Spleen (tissue), 11 donors: ENCODE results near the gene DNAH12. TPM values are rescaled to one million over a fixed set of nuclear protein-coding genes. Genes with fewer than 3 reads are reported as not detected.

Source experiments
- DNase-seq: peaks from one replicate; pipeline ENCODE4 v3.0.0-alpha.2; 2020
- H3K27ac ChIP-seq, 8 donors: fragments of 200-600 bp; sonication (generic) in 7 of 8; 1 replicate in 4 of 8; 2 replicates in 4 of 8; pipeline versions ENCODE4 v1.5.0 to v1.8.0; 2016 to 2021; ENCODE audit warnings: inconsistent platforms in 4 of 8, mild to moderate bottlenecking in 4 of 8, moderate library complexity in 1 of 8
- H3K27me3 ChIP-seq, 7 donors: fragments of 200-600 bp; sonication (generic) in 6 of 7; replicated peaks in 1 of 7; 1 replicate in 4 of 7; 2 replicates in 3 of 7; pipeline versions ENCODE4 v1.5.0 to v1.8.0; 2016 to 2021; ENCODE audit warnings: inconsistent platforms in 3 of 7, mild to moderate bottlenecking in 1 of 7
- H3K36me3 ChIP-seq, 6 donors: fragments of 200-600 bp; sonication (generic) in 5 of 6; 1 replicate in 4 of 6; 2 replicates in 2 of 6; pipeline versions ENCODE4 v1.5.0 to v1.8.0; 2016 to 2021; ENCODE audit warnings: inconsistent platforms in 2 of 6
- H3K4me1 ChIP-seq, 6 donors: fragments of 200-600 bp; sonication (generic) in 5 of 6; 1 replicate in 3 of 6; 2 replicates in 3 of 6; pipeline versions ENCODE4 v1.5.0 to v1.8.0; 2016 to 2021; ENCODE audit warnings: inconsistent platforms in 3 of 6
- H3K4me3 ChIP-seq, 8 donors: fragments of 200-600 bp; sonication (generic) in 7 of 8; 1 replicate in 4 of 8; 2 replicates in 4 of 8; pipeline versions ENCODE4 v1.5.0 to v1.8.0; 2016 to 2021; ENCODE audit warnings: inconsistent platforms in 4 of 8, mild to moderate bottlenecking in 4 of 8, moderate library complexity in 2 of 8
- H3K9me3 ChIP-seq, 8 donors: fragments of 200-600 bp; sonication (generic) in 7 of 8; 1 replicate in 4 of 8; 2 replicates in 4 of 8; pipeline versions ENCODE4 v1.5.0 to v1.8.0; 2016 to 2021; ENCODE audit warnings: inconsistent platforms in 4 of 8
- CTCF ChIP-seq, 11 experiments: fragments of 200-600 bp in 7 of 11; fragments of 450-650 bp in 4 of 11; sonication (generic) in 4 of 11; IDR thresholded peaks in 8 of 11; conservative IDR thresholded peaks in 3 of 11; 1 replicate in 7 of 11; 2 replicates in 4 of 11; pipeline versions ENCODE4 v1.4.0 to v1.8.0; 2016 to 2021; ENCODE audit warnings: antibody characterized with exemption in 11 of 11, inconsistent platforms in 4 of 11, mild to moderate bottlenecking in 1 of 11
- POLR2A ChIP-seq, 3 donors: fragments of 450-650 bp; IDR thresholded peaks; one replicate each; pipeline ENCODE4 v1.5.1; 2017; ENCODE audit warnings: antibody characterized with exemption in 3 of 3, mild to moderate bottlenecking in 1 of 3
- POLR2AphosphoS5 ChIP-seq, 3 donors: sonication (generic); formaldehyde crosslinking; IDR thresholded peaks; one replicate each; pipeline ENCODE4 v1.5.1; 2017; ENCODE audit warnings: antibody characterized with exemption in 3 of 3
- WGBS, 5 donors: extraction: QIAGEN DNeasy Blood & Tissue Kit in 3 of 5; methylation state at CpG; one replicate each; pipeline versions ENCODE4 v1.1.5 to v1.1.7; 2013 to 2018; 5-methylcytosine and 5-hydroxymethylcytosine counted together
- intact Hi-C: fragments of 100-400 bp; cut with DNase I; formaldehyde crosslinking; loops from one replicate; pipeline ENCODE4 v1.15.0; 2023; ENCODE audit warnings: low total_unique reads
- polyA plus RNA-seq, 3 donors: library from polyadenylated mRNA; stranded (reverse); fragments of 200-250 nt; gene quantifications; one replicate each; pipeline ENCODE4 v1.2.1, GENCODE V29; 2013
- total RNA-seq, 7 donors: library from RNA; depleted of rRNA in 3 of 7; stranded (reverse); fragments of >200 nt in 3 of 7; fragmentation: NEBNext Ultra II Directional in 4 of 7; extraction: Animal tissue kit (Norgen Biotek cat#: 25700) in 4 of 7; gene quantifications; one replicate each; pipeline versions ENCODE4 v1.1.0 to v1.2.1, GENCODE V29; 2016 to 2021
- donor health status: healthy with polysubstance abuse.
- donor health status: DM: no; HTN: no; CAD: no; lungs with moderate emphysema.
- donor health status: DM: no; HTN: no; CAD: no.
- donor health status: Bipolar disorder and iron deficiency.
- donor health status: healthy.
- donor health status: DM: no; HTN: no; CAD: no.
- donor health status: DM: yes; HTN: yes; CAD: no.

DNAH12 gene
- total and polyA plus RNA-seq, 10 donors, result 0.09 to 0.39 (median 0.20) TPM; not detected in 2

GRCh38 chr3:57572096-57572495 is 28.0 kb upstream of the DNAH12 start:
- intact Hi-C loops, result no loop called here
- H3K27me3 ChIP-seq, result no peaks in the 10 kb centered on the region
- WGBS, 5 donors, result 82 to 88% (median 86%) methylated on average over 3 of the region's 3 CpGs
- no peaks in the 10 kb centered on the region for H3K9me3 ChIP-seq
- H3K4me1 ChIP-seq, result peaks cover 0 to 6% (median under 1%) of the 10 kb centered on the region in 6 donors
- H3K36me3 ChIP-seq, result peaks cover 0 to 100% (median 76%) of the 10 kb centered on the region in 6 donors
- H3K4me3 ChIP-seq, result no peak overlapping the region
- DNase-seq, result no peak
- H3K27ac ChIP-seq, result no peak overlapping the region
- TF ChIP-seq POLR2A (IDR thresholded peaks at IDR 0.05) (no peak), CTCF (IDR thresholded peaks at IDR 0.05 in 8 of 11, conservative IDR thresholded peaks at IDR 0.05 in 3 of 11) (no peak), POLR2AphosphoS5 (IDR thresholded peaks at IDR 0.05) (no peak)

DNA sequence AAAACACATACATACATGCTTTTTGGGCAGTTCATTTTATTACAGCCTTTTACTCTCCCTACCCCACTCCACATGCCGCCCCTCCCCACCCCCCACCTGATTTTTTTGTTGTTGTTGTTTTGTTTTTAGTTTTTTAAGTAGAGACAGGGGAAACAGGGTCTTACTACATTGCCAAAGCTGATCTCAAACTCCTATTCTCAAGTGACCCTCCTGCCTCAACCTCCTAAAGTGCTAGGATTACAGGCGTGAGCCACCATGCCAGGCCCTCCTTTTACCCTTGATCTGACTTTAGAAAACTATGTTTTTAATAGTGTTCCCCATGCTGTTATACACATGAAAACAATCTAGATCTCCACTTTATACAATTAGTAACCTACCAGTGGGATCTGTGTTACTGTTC is 26.7 kb upstream of the DNAH12 start:
- no peak for DNase-seq
- intact Hi-C loops, result no loop called here
- no peak overlapping the region for H3K4me3 ChIP-seq
- peaks cover 0 to 100% (median 77%) of the 10 kb centered on the region in 6 donors for H3K36me3 ChIP-seq
- H3K4me1 ChIP-seq, result no peaks in the 10 kb centered on the region
- H3K27ac ChIP-seq, result no peak overlapping the region
- no peaks in the 10 kb centered on the region for H3K9me3 ChIP-seq
- 94 to 100% (median 99%) methylated on average over 2 of the region's 2 CpGs for WGBS, 5 donors
- H3K27me3 ChIP-seq, result no peaks in the 10 kb centered on the region
- TF ChIP-seq POLR2AphosphoS5 (IDR thresholded peaks at IDR 0.05) (no peak), POLR2A (IDR thresholded peaks at IDR 0.05) (no peak), CTCF (IDR thresholded peaks at IDR 0.05 in 8 of 11, conservative IDR thresholded peaks at IDR 0.05 in 3 of 11) (no peak)

DNA sequence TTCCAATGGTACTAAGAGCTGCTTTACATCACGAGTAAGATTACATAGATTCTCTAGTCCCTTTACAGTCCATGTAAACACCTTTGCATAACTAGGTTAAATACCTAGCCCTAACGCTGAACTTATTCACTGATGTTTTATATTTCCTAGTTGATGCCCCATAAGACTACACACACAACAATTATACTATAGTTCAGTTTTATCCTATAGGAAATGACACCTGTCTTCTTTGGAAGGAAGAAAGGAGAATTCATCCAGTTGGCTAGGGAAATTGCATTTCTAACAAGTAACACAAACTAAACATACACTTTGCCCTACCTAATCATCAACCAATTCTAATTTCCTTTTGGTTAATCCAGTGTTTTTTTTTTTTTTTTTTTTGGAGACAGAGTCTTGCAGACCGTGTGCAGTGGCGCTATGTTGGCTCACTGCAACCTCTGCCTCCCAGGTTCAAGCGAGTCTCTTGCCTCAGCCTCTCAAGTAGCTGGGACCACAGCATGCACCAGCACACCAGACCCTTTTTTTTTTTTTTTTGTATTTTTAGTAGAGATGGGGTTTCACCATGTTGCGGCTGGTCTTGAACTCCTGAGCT is 25.8 kb upstream of the DNAH12 start:
- Histone ChIP-seq H3K27me3 (no peaks in the 10 kb centered on the region), H3K4me3 (no peak overlapping the region), H3K4me1 (no peaks in the 10 kb centered on the region), H3K36me3 (peaks cover 0 to 100% (median 78%) of the 10 kb centered on the region in 6 donors), H3K9me3 (no peaks in the 10 kb centered on the region), H3K27ac (no peak overlapping the region)
- DNase-seq, result no peak
- TF ChIP-seq CTCF (IDR thresholded peaks at IDR 0.05 in 8 of 11, conservative IDR thresholded peaks at IDR 0.05 in 3 of 11), result no peak
- no peak for TF ChIP-seq POLR2AphosphoS5 (IDR thresholded peaks at IDR 0.05)
- no peak for TF ChIP-seq POLR2A (IDR thresholded peaks at IDR 0.05)
- intact Hi-C loops, result no loop called here
- 73 to 98% (median 93%) methylated on average over 5 to 6 of the region's 6 CpGs for WGBS, 5 donors

- intact Hi-C loops, result loop anchor here (5.0 kb wide), 1 partner anchor 38 kb away; the partner anchor contains the start of gene ARF4
- Histone ChIP-seq H3K4me3 (no peak overlapping the region), H3K36me3 (peaks cover 0 to 64% (median 29%) of the 10 kb centered on the region in 6 donors), H3K27ac (no peak overlapping the region), H3K4me1 (peaks cover 23 to 76% (median 47%) of the 10 kb centered on the region in 6 donors), H3K27me3 (no peaks in the 10 kb centered on the region), H3K9me3 (no peaks in the 10 kb centered on the region)
- DNase-seq, result no peak
- TF ChIP-seq POLR2AphosphoS5 (IDR thresholded peaks at IDR 0.05), result no peak
- no peak for TF ChIP-seq POLR2A (IDR thresholded peaks at IDR 0.05)
- no peak for TF ChIP-seq CTCF (IDR thresholded peaks at IDR 0.05 in 8 of 11, conservative IDR thresholded peaks at IDR 0.05 in 3 of 11)
- WGBS, 5 donors, result 89 to 100% (median 98%) methylated on average over 1 of the region's 1 CpG
These were observed 15.4 kb upstream of the DNAH12 start for GRCh38 chr3:57559526-57559925.
